GM12874 (cell line): ENCODE data around the gene FHL2.

Source experiments
- CTCF ChIP-seq: IDR thresholded peaks from 2 replicates; pipeline ENCODE4 v1.5.1; 2011; ENCODE audit warnings: low read depth, mild to moderate bottlenecking, control low read depth, low read length, moderate library complexity; ENCODE audit not compliant: insufficient read depth

Gene FHL2

GRCh38 chr2:105395691-105396090 lies 3.2 kb downstream of the FHL2 start:
- no peak for TF ChIP-seq CTCF

- no peak for TF ChIP-seq CTCF
Measured at GRCh38 chr2:105394951-105395611, 3.8 kb downstream of the FHL2 start.

GRCh38 chr2:105393373-105394055 lies 5.3 kb downstream of the FHL2 start:
- no peak for TF ChIP-seq CTCF

- no peak for TF ChIP-seq CTCF
Measured at GRCh38 chr2:105391763-105392662, 6.8 kb downstream of the FHL2 start.

GRCh38 chr2:105391058-105391627 lies 7.7 kb downstream of the FHL2 start:
- TF ChIP-seq CTCF = no peak

- no peak for TF ChIP-seq CTCF
Measured at GRCh38 chr2:105390454-105390853, 8.4 kb downstream of the FHL2 start.

- TF ChIP-seq CTCF = no peak
Measured at GRCh38 chr2:105388971-105389381, 9.9 kb downstream of the FHL2 start.
